Activated naive CD4-positive, alpha-beta T cell treated with anti-CD3 and anti-CD28 coated beads, Interleukin-2, amount 50 U/mL, for 24 hours (primary cell): ENCODE measurements around the gene TBC1D30.

ENCODE experiments used
- H3K27ac Mint-ChIP-seq: one replicate; pipeline ENCODE4 v1.8.0; 2021; ENCODE audit warnings: mild to moderate bottlenecking, mixed read lengths
- H3K27me3 Mint-ChIP-seq: one replicate; pipeline ENCODE4 v1.8.0; 2021; ENCODE audit warnings: mixed read lengths
- H3K36me3 Mint-ChIP-seq: one replicate; pipeline ENCODE4 v1.8.0; 2021; ENCODE audit warnings: mixed read lengths
- H3K4me1 Mint-ChIP-seq: one replicate; pipeline ENCODE4 v1.8.0; 2021; ENCODE audit warnings: mixed read lengths
- H3K4me3 Mint-ChIP-seq: one replicate; pipeline ENCODE4 v1.8.0; 2021; ENCODE audit warnings: mild to moderate bottlenecking, mixed read lengths
- H3K9me3 Mint-ChIP-seq: one replicate; pipeline ENCODE4 v1.8.0; 2021; ENCODE audit warnings: mixed read lengths

The TBC1D30 gene

DNA sequence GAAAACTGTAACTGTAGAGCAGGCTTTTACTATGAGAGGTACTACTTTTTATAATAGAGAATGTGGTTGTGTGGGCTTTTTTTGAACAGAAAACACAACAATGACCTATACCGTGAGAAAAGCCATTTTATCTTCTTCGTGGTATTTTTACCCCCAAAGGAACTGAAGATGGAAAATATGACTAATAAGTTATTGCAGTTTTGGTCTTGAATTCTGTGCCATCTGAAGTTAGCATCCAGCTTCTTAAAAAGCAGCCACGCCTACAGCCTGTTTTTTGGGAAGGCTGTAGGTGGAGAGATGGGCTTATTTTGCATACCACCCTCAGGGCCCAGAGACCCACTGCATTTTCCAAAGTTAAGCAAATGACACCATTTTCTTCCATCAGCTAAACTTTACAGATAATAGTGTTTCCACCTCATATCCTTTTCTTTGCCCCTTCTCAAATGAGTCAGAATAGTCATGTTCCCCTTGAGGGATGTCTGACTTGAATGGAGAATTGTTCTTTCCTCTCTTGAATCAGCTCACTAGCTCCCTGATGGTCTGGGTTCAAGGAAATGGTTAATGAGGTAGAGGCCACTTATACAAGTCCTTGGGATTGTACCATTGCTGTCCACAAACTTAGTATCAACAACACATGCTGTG lies 53.0 kb downstream of the TBC1D30 start:
- H3K27me3 Mint-ChIP-seq, result peaks cover 1% of the 10 kb centered on the region
- peak overlapping the region; percentile 15 for H3K27ac Mint-ChIP-seq
- H3K9me3 Mint-ChIP-seq, result no peaks in the 10 kb centered on the region
- peaks cover 12% of the 10 kb centered on the region for H3K4me1 Mint-ChIP-seq
- no peak overlapping the region for H3K4me3 Mint-ChIP-seq
- H3K36me3 Mint-ChIP-seq, result peaks cover 2% of the 10 kb centered on the region

DNA sequence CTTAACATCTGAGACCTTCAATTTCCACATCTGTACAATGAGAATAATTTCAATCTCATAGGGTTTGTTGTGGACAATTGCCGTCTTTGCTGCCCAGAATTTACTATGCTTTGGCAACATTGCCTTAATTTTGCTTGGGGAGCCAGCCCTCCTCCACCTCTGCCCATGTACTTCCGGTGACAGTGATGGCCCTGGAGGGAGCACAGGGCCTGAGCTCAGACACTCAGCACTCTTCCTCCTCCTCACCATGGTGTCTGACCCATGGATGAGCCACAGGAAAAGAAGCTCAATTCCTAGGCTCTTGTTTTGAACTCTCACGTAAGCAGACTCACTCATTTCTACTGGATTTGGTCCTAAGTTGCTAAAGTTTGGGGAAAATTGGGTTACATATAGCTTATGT lies 58.2 kb downstream of the TBC1D30 start:
- no peak overlapping the region for H3K4me3 Mint-ChIP-seq
- peaks cover 2% of the 10 kb centered on the region for H3K36me3 Mint-ChIP-seq
- H3K4me1 Mint-ChIP-seq, result peaks cover 2% of the 10 kb centered on the region
- H3K9me3 Mint-ChIP-seq, result no peaks in the 10 kb centered on the region
- H3K27me3 Mint-ChIP-seq, result peaks cover 1% of the 10 kb centered on the region
- H3K27ac Mint-ChIP-seq, result no peak overlapping the region

DNA sequence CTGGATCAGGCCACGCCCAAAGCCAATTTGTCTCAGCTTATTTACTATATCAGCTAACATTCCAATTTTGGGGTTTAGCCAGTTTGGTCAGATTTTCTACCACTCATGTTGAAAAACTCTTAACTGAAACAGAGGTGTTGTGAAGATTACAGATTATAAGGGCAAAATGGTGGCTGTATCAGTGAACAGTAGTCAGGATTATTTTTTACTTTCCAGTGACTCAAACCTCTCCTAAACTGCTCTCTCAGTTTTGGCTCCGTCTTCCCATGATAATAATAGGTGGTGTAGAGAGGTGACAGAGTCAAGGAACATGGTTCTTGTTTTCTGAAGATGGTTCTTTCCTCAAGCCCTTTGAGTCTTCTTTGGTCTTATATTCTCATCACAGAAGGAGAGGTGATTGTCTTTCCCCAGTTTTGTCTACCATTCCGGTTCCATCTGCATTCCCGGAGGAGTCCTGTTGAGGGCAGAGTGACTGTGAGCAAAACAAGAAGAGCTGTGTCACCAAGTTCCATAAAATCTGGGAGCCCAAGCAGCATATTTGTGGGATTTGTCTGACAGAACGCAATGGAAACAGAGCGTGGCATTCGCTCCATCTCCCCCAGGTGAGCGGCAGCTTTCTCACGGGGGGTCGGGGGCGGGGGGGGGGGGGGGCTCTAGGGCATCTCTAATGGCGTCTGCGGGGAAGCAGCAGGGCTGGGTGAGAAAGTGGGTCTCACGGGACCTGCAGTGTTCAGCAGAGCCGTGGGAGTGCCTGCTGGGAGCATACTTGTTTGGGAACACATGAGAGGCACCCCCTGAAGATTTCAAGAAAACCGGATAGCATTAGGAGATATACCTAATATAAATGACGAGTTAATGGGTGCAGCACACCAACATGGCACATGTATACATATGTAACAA lies 59.1 kb downstream of the TBC1D30 start:
- H3K4me3 Mint-ChIP-seq, result no peak overlapping the region
- peaks cover 2% of the 10 kb centered on the region for H3K36me3 Mint-ChIP-seq
- peaks cover 1% of the 10 kb centered on the region for H3K27me3 Mint-ChIP-seq
- H3K27ac Mint-ChIP-seq, result no peak overlapping the region
- no peaks in the 10 kb centered on the region for H3K9me3 Mint-ChIP-seq
- no peaks in the 10 kb centered on the region for H3K4me1 Mint-ChIP-seq

DNA sequence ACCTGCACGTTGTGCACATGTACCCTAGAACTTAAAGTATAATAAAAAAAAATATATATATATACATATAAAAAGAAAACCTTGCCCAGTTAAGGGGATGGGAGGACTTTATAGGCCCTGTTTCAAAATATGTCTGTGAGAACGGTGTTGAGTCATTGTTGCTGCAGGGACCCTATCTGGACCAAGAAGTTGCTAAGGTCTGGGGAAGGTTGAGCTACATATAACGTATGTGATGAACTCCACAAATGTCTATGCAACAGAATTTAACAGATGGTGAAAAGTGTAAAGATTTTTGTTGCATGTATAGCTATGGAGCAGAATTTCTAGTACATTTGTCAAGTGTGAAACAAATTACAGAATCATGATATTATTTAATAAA lies 59.7 kb downstream of the TBC1D30 start:
- Mint-ChIP-seq H3K27me3 (peaks cover 1% of the 10 kb centered on the region), H3K9me3 (no peaks in the 10 kb centered on the region), H3K4me1 (no peaks in the 10 kb centered on the region), H3K4me3 (no peak overlapping the region), H3K27ac (no peak overlapping the region), H3K36me3 (peaks cover 2% of the 10 kb centered on the region)

DNA sequence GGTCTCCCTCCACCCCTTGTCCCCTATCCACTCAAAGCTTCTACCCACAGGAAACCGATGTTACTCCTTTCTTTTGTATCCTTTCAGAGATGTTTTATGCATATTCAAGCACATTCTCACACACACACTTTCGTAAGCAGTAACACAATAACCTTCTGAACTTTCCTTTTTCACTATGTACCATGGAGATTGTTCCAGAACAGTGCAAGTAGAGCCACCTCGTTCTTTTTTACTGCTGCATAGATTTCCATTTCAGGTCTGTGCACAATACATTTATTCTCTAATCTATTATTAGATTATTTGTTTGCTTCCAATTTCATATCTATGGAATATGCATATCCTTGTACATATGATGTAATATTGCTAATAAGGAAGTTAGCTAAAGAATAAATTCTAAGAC lies 60.3 kb downstream of the TBC1D30 start:
- no peaks in the 10 kb centered on the region for H3K4me1 Mint-ChIP-seq
- H3K4me3 Mint-ChIP-seq, result no peak overlapping the region
- H3K27me3 Mint-ChIP-seq, result peaks cover 1% of the 10 kb centered on the region
- H3K36me3 Mint-ChIP-seq, result peaks cover under 1% of the 10 kb centered on the region
- H3K27ac Mint-ChIP-seq, result no peak overlapping the region
- H3K9me3 Mint-ChIP-seq, result no peaks in the 10 kb centered on the region

DNA sequence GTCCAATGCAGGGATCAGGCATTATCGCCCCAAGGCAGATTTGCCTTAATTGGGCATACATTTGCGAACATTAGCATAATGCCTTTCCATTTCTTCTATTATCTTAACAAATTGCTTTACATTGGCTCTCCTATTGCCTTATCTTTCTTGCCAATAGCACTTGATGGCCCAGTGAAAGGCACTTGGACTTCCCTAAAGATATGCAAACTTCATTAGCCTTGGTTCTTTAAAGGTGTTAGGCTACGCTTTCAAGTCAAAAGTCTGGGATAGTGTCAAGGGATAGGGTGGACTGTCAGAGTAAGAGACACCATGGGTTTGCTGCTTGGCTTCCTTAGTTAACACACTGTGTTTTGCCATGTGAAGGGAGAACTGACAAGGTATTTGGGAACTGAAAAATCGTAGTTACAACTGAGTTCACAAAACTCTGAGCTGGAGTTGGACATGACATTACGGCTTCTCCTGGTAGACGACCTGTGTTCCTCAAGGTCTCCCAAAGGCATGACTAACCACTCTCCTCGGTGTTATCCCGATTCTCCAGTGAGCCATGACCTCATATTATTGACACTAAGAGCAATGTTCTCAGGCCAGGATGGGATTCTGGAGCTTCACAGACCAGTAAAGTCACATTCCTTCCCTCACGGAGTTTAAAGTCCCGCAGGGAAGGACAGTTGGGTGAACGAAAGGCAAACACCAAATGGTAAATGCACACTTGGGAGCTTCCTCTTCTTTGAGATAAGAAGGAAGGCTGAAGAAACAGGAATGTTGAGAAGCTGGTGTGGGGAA lies 65.2 kb downstream of the TBC1D30 start:
- Mint-ChIP-seq H3K36me3 (no peaks in the 10 kb centered on the region), H3K27ac (no peak overlapping the region), H3K4me3 (no peak overlapping the region), H3K27me3 (peaks cover 13% of the 10 kb centered on the region), H3K4me1 (no peaks in the 10 kb centered on the region), H3K9me3 (no peaks in the 10 kb centered on the region)

DNA sequence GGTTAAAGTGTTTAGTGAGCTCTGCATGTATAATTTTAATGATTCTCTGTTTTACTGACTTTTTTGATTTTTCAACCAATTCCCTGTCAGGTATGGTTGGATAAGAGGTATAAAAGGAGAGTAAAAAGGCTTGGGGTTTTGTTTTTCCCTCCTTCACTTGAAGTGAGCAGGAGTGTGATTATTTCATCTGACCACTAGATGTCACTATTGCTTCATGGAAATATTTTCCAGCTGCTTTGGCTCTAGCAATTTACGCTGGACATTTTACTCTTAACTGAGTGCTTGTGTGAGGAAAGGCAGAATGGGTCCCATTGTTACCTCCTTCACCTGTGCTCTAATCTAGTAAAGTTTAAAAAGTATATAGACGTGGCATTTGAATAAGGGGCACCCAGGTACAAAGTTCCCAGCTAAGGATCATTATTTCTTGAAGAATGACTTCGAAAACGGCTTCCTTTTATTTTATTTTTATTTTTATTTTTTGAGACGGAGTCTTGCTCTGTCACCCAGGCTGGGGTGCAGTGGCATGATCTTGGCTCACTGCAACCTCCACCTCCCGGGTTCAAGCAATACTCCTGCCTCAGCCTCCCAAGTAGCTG lies 66.5 kb downstream of the TBC1D30 start:
- peaks cover 13% of the 10 kb centered on the region for H3K27me3 Mint-ChIP-seq
- no peaks in the 10 kb centered on the region for H3K4me1 Mint-ChIP-seq

DNA sequence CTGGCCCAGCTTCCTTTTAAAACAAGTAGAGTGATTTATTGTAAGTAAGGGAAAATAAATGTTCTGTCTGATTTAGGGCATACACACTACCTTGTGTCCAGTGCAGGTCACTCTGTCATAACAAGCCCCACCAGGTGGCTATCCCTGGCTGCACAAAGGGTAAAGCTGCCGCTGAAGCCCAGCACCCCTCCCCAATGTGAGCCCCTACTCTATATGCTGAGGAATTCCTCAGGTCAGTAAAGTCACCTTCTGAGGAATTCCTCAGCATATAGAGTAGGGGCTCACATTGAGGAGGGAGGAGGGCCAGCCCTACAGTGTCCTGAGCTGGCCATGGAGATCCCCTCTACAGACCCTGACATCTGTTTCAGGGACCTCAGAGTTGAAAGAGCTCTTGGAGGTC lies 67.2 kb downstream of the TBC1D30 start:
- Mint-ChIP-seq H3K4me1 (no peaks in the 10 kb centered on the region), H3K27ac (no peak overlapping the region), H3K36me3 (no peaks in the 10 kb centered on the region), H3K27me3 (peaks cover 13% of the 10 kb centered on the region), H3K9me3 (no peaks in the 10 kb centered on the region), H3K4me3 (no peak overlapping the region)

More for the DNA sequence above, 66.5 kb downstream of the TBC1D30 start:
- no peaks in the 10 kb centered on the region for H3K9me3 Mint-ChIP-seq
- no peak overlapping the region for H3K4me3 Mint-ChIP-seq
- H3K36me3 Mint-ChIP-seq, result no peaks in the 10 kb centered on the region
- no peak overlapping the region for H3K27ac Mint-ChIP-seq

DNA sequence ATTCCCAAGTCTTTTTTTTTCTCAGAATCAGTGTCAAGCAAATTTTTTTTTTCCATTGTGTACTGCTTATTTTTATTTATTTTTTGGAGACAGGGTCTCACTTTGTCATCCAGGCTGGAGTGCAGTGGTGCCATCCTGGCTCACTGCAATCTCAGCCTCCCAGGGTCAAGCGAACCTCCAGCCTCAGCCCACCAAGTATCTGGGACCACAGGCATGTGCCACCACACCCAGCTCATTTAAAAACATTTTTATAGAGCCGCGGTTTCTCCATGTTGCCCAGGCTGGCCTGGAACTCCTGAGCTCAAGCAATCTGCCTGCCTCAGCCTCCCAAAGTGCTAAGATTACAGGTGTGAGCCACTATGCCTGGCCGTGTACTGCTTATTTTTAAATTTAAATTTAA lies 68.1 kb downstream of the TBC1D30 start:
- Mint-ChIP-seq H3K9me3 (no peaks in the 10 kb centered on the region), H3K36me3 (no peaks in the 10 kb centered on the region), H3K27ac (no peak overlapping the region), H3K27me3 (peaks cover 13% of the 10 kb centered on the region), H3K4me3 (no peak overlapping the region), H3K4me1 (no peaks in the 10 kb centered on the region)

DNA sequence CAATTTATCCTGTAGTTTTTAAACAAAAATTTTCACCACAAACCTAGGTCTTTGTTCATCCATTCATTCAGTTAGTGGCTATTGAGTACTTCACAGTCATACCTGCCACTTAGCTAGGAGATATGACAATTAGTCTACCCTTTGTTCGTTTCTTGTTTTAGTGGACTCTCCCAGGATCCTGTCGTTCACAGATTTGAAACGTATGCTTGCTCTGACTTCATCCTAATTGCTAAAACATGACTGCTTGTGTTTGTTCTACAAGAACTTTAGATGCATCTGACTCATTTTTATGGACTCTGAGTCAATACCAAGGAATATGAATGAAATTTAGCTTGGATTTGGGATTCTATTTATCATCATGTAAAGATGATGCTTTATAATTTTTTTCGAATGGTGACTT lies 69.5 kb downstream of the TBC1D30 start:
- H3K36me3 Mint-ChIP-seq, result no peaks in the 10 kb centered on the region
- H3K4me1 Mint-ChIP-seq, result no peaks in the 10 kb centered on the region
- H3K27ac Mint-ChIP-seq, result no peak overlapping the region
- no peaks in the 10 kb centered on the region for H3K9me3 Mint-ChIP-seq
- H3K27me3 Mint-ChIP-seq, result peaks cover 13% of the 10 kb centered on the region
- H3K4me3 Mint-ChIP-seq, result no peak overlapping the region

DNA sequence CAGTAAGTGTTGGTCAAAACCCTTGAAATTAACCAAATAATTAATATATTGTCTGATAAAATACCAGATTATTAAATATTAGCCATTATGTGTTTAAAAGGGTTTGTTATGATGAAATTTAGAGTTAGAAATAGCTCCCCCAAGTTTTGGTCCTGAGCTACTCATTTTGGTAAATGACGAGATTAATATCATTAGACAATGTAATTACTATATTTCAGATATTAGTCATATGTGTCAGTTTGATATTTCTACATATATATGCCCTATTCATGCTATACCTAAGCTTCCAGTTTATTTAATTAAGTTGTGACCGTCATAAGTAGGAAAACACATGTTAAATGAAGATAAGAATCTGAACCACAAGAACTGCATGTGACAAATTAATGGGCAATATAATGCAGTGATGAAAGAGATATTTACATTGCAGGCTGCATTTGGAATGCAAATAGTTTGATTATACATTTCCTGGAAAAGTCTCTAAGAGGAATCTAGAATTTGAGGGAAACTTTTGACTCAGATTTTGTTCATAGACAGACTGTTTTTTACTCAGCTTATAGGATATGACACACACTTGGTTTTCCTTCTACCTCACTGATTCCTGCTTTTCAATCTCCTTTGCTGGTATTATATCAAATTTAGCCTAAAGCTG lies 70.5 kb downstream of the TBC1D30 start:
- no peaks in the 10 kb centered on the region for H3K4me1 Mint-ChIP-seq

DNA sequence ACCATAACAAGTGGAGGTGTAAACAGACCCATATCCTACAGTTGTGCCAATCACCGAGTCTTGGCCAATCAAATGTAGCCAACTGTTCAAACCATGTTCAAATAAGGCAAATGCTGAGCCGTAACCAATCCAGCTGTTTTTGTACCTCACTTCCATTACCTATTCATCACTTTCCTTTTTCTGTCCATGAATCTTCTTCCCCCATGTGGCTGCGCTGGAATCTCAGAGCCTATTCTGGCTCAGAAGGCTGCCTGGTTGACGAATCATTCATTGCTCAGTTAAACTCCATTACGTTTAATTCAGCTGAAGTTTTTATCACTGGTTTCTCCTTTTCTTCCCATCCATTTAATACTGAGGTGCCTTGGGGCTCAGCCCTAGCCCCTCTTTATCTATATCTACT lies 71.1 kb downstream of the TBC1D30 start:
- no peaks in the 10 kb centered on the region for H3K4me1 Mint-ChIP-seq
- no peak overlapping the region for H3K4me3 Mint-ChIP-seq
- H3K27ac Mint-ChIP-seq, result no peak overlapping the region
- H3K27me3 Mint-ChIP-seq, result peaks cover 7% of the 10 kb centered on the region
- H3K36me3 Mint-ChIP-seq, result no peaks in the 10 kb centered on the region
- no peaks in the 10 kb centered on the region for H3K9me3 Mint-ChIP-seq

More for the DNA sequence above, 70.5 kb downstream of the TBC1D30 start:
- H3K27me3 Mint-ChIP-seq, result peaks cover 12% of the 10 kb centered on the region
- no peak overlapping the region for H3K4me3 Mint-ChIP-seq
- H3K36me3 Mint-ChIP-seq, result no peaks in the 10 kb centered on the region
- H3K27ac Mint-ChIP-seq, result no peak overlapping the region
- no peaks in the 10 kb centered on the region for H3K9me3 Mint-ChIP-seq

DNA sequence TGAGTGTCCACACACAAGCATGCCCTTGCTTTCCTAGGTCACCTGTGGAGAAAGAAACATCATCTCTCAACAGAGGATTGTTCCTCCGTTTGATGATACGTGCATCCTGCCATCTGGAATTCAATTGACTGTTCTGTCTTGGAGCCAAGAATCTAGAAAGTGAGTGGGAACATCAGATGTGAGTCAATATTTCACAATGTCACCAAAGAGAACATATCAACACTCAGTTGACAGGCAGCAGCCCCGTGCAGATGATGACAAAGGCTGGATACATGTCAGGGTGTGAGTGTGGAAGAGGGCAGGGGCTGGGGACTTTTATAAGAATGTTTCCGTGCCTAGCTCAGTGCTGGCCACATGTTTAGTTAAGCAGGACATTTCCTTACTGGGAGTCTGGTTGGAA lies 76.1 kb downstream of the TBC1D30 start:
- no peaks in the 10 kb centered on the region for H3K27me3 Mint-ChIP-seq
- no peaks in the 10 kb centered on the region for H3K9me3 Mint-ChIP-seq
- no peak overlapping the region for H3K27ac Mint-ChIP-seq
- no peaks in the 10 kb centered on the region for H3K4me1 Mint-ChIP-seq
- H3K36me3 Mint-ChIP-seq, result no peaks in the 10 kb centered on the region
- H3K4me3 Mint-ChIP-seq, result no peak overlapping the region

DNA sequence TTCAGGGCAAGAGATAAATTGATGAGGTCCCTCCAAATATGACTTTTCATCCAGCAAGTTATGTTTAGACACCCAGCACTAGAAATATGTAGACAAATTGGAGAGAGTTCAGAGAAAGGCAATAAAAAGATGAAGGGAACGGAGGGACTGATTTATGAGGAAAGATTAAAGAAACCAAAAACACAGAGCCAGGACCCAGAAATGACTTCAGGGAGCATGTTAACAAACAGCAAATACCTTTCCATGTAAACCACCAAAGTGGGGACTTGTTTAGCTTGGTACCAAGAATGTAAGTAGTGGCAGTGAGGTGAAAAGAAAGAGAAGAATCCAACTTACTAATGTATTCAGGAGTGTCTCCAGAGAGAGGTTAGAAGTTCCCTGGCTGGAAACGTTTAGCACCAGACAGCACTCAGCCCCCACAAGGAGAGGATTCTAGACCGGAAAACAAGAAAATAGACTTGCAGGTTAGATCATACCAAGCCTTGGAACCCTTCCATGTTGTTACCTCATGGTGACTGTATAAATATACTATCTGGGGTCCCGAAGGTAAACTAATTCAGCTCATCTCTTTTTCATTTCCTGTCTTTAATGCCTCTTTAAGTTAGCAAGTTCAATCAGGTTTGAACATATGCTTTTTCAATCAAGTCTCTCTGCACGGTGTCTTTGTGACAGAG lies 79.2 kb downstream of the TBC1D30 start:
- no peak overlapping the region for H3K27ac Mint-ChIP-seq
- H3K4me3 Mint-ChIP-seq, result no peak overlapping the region
- H3K27me3 Mint-ChIP-seq, result no peaks in the 10 kb centered on the region
- H3K9me3 Mint-ChIP-seq, result no peaks in the 10 kb centered on the region
- H3K36me3 Mint-ChIP-seq, result no peaks in the 10 kb centered on the region
- H3K4me1 Mint-ChIP-seq, result no peaks in the 10 kb centered on the region

DNA sequence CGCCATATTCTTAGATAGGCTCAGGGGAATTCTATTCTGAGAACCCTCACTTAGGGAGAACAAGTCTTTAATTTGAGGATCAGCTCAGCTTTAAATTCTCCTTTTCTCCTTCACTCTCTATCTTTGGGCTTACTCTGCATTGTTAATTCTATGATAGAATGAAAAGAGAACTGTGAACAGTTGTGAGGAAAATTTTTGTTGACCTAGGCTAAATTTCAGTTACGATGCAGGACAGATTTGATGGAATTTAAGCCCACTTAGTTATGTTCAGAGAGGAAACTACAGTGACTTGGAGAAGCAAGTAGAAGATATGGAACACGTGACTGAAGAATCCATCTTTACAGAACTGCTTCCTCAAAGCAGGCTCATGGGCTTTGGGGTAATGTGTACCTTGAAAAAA lies 82.7 kb downstream of the TBC1D30 start:
- Mint-ChIP-seq H3K36me3 (no peaks in the 10 kb centered on the region), H3K4me1 (no peaks in the 10 kb centered on the region), H3K27me3 (no peaks in the 10 kb centered on the region), H3K27ac (no peak overlapping the region), H3K4me3 (no peak overlapping the region), H3K9me3 (no peaks in the 10 kb centered on the region)
